ENCODE data around the gene ABCG5.

The ABCG5 gene

DNA sequence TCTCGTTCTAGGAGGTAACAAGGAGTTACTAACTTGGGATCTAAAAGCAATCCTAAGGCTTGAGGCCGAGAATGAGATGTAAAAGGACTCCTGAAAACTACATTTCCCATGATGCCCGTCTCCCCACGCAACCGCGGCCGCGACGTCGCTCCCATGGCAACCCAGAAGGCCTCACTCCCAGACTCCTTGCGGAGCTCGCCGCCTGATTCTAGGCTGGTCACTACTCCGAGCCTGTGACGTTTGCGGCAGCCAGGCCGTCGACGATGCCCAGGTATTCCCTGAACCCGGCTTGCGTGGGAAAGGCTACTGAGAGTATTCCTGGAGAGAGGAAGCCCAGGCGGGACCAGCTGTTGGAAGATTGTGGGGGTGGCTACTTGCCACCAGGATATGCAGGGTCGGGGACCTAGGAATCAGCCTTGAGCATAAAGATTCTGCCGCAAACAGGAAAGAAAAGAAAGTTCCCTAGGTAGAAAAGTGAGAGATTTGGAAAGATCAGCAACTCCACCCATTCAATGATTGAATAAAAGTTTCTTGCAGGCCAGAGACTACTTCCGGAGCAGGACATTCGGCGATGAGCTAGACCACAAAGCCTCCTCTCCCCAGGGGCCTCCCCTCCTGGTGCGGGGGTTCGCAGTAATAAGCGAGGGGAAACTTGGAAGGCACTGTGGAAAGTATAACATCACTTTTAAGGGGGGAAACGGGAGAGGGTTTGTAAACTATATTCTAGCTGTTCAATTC is 64.6 kb downstream of the ABCG5 start, which contains the start of gene DYNC2LI1:
Gene DYNC2LI1 (plus strand): TSS at position 164 of the 738 bp plus-strand sequence. CDS start 100 bp downstream, at position 264.
- Mint-ChIP-seq H3K36me3 (ENCODE audit: low read depth) (peaks cover 5% of the 10 kb centered on the region), H3K4me3 (peak within 1 kb of the TSS; percentile 92 to 98 (median 97)), H3K27me3 (ENCODE audit: low read depth) (peaks cover 4% of the 10 kb centered on the region), H3K27ac (peak within 1 kb of the TSS; percentile 96 to 99 (median 99)), H3K4me1 (peaks cover 12% of the 10 kb centered on the region), H3K9me3 (no peaks in the 10 kb centered on the region)
- no peak for TF ChIP-seq CTCF (IDR thresholded peaks at IDR 0.05; ENCODE audit: unreplicated experiment in 3 of 3)

DNA sequence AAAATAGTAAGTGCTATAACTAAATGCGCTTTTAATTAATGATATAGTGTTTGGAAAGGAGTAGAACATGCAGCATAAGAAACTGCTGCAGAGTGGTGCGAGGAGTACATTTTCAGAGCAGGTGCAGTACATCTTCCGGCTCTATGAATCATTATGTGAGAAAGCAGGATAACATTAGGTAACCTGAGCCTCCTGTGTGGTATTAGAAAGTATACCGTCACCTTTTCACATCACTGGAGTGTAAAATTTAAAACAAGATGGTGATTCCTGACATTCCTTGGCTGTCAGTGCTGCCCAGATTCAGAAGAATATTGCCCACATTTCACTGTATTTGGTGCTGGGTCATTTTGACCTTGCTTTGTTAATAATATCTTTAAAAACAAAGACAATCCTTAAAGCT is 72.6 kb downstream of the ABCG5 start:
- H3K27ac Mint-ChIP-seq, result peak overlapping the region; percentile 51 to 87 (median 60)
- no peak for TF ChIP-seq CTCF (IDR thresholded peaks at IDR 0.05; ENCODE audit: unreplicated experiment in 3 of 3)
- no peaks in the 10 kb centered on the region for H3K27me3 Mint-ChIP-seq (ENCODE audit: low read depth)
- H3K4me3 Mint-ChIP-seq, result no peak overlapping the region
- peaks cover 4% of the 10 kb centered on the region for H3K4me1 Mint-ChIP-seq
- H3K9me3 Mint-ChIP-seq, result no peaks in the 10 kb centered on the region
- peaks cover 3% of the 10 kb centered on the region for H3K36me3 Mint-ChIP-seq (ENCODE audit: low read depth)

- no peaks in the 10 kb centered on the region for H3K9me3 Mint-ChIP-seq
- peaks cover 3% of the 10 kb centered on the region for H3K36me3 Mint-ChIP-seq (ENCODE audit: low read depth)
- H3K4me1 Mint-ChIP-seq, result peaks cover 4% of the 10 kb centered on the region
- no peak for TF ChIP-seq CTCF (IDR thresholded peaks at IDR 0.05; ENCODE audit: unreplicated experiment in 3 of 3)
- no peak overlapping the region for H3K4me3 Mint-ChIP-seq
- no peaks in the 10 kb centered on the region for H3K27me3 Mint-ChIP-seq (ENCODE audit: low read depth)
- H3K27ac Mint-ChIP-seq, result peak overlapping the region; percentile 5 to 41 (median 38)
Measured at GRCh38 chr2:43764086-43764705, 74.4 kb downstream of the ABCG5 start.

DNA sequence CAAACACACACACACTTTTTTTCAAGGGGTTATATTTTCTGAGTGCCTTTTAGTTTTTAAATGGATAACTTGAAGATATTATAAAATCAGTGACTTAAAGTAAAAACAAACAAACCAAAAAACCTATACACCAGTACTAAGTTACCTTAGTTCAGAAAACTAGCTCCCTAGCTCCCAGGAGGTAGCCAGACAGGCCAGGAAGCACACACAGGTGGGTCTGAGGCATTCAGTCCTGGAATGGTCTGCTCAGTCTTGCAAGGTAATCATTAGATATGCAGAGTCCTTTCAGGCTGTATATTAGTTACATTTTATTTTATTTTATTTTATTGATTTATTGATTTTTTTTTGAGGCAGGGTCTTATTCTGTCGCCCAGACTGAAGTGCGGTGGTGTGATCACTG is 75.5 kb downstream of the ABCG5 start:
- no peaks in the 10 kb centered on the region for H3K27me3 Mint-ChIP-seq (ENCODE audit: low read depth)
- H3K9me3 Mint-ChIP-seq, result no peaks in the 10 kb centered on the region
- peak overlapping the region in 2 of 3 experiments; percentile 52 to 59 for H3K27ac Mint-ChIP-seq
- peaks cover 3% of the 10 kb centered on the region for H3K36me3 Mint-ChIP-seq (ENCODE audit: low read depth)
- no peak overlapping the region for H3K4me3 Mint-ChIP-seq
- no peak for TF ChIP-seq CTCF (IDR thresholded peaks at IDR 0.05; ENCODE audit: unreplicated experiment in 3 of 3)
- peaks cover 8% of the 10 kb centered on the region for H3K4me1 Mint-ChIP-seq

Data from nephron (organoid).